Endothelial cell of umbilical vein (primary cell): ENCODE measurements around the gene ICAM5. TPM values are rescaled to one million over a fixed set of nuclear protein-coding genes. Genes with fewer than 3 reads are reported as not detected.

Experiments
- BruUV-seq: library from RNA; stranded (reverse); fragments of 400-500 nt; replicated peaks from 2 replicates; lab custom pipeline; 2021; lab: Mats Ljungman, UMichigan
- CTCF ChIA-PET: fragments of 300-600, 350-600 bp; sonication (Branson Sonifier 250); formaldehyde crosslinking; loops from one replicate; lab custom pipeline; 2021; ENCODE audit warnings: antibody characterized with exemption, inconsistent platforms; lab: Charles Lee
- POLR2A ChIA-PET: fragments of 300-600, 350-600 bp; sonication (Branson Sonifier 250); formaldehyde crosslinking; loops from one replicate; lab custom pipeline; 2021; ENCODE audit warnings: antibody characterized with exemption, inconsistent platforms; lab: Charles Lee
- DNase-seq: peaks from one replicate; pipeline ENCODE4 v3.0.0-alpha.2; 2011; ENCODE audit warnings: low read depth, low spot score
- FAIRE-seq: peaks from 2 replicates; lab custom pipeline; 2011; peaks lifted over from hg19 to GRCh38; lab: Jason Lieb, UNC
- H2AFZ ChIP-seq: 2 replicates; pipeline ENCODE4 v1.6.0; 2012; ENCODE audit warnings: low read depth, low read length, control low read depth, inconsistent platforms
- H3K27ac ChIP-seq: 2 replicates; pipeline ENCODE4 v1.5.1; 2011; ENCODE audit warnings: low read depth, mild to moderate bottlenecking, control low read depth, low read length, moderate library complexity; ENCODE audit not compliant: insufficient read depth
- H3K27me3 ChIP-seq, 2 experiments: 2 replicates each; pipeline versions ENCODE4 v1.6.0 to v1.6.1; 2011; ENCODE audit warnings: low read length in 2 of 2, mixed read lengths in 1 of 2; ENCODE audit not compliant: control insufficient read depth in 2 of 2, insufficient read depth in 2 of 2
- H3K36me3 ChIP-seq, 2 experiments: 2 replicates in 1 of 2; 3 replicates in 1 of 2; pipeline ENCODE4 v1.5.1; 2011; ENCODE audit warnings: low read length in 2 of 2, mild to moderate bottlenecking in 1 of 2, moderate library complexity in 1 of 2; ENCODE audit not compliant: control insufficient read depth in 2 of 2, insufficient read depth in 2 of 2; ENCODE audit errors: extremely low read depth in 1 of 2
- H3K4me1 ChIP-seq: 3 replicates; pipeline ENCODE4 v1.5.1; 2011; ENCODE audit warnings: mild to moderate bottlenecking, low read length; ENCODE audit not compliant: control insufficient read depth, insufficient read depth; ENCODE audit errors: extremely low read depth
- H3K4me2 ChIP-seq: 2 replicates; pipeline ENCODE4 v1.6.1; 2011; ENCODE audit warnings: low read length, control low read depth, mixed read lengths; ENCODE audit not compliant: insufficient read depth
- H3K4me3 ChIP-seq, 3 experiments: fragments of 200-600 bp in 1 of 3; sonication (generic), shearing (Covaris generic) in 1 of 3; replicated peaks in 1 of 3; 2 replicates each; pipeline ENCODE4 v1.5.1; 2011 to 2016; ENCODE audit warnings: control low read depth in 3 of 3, low read length in 3 of 3, mild to moderate bottlenecking in 2 of 3, inconsistent platforms in 1 of 3, low read depth in 1 of 3, moderate library complexity in 1 of 3; ENCODE audit not compliant: insufficient read depth in 1 of 3
- H3K79me2 ChIP-seq: 2 replicates; pipeline ENCODE4 v1.6.0; 2012; ENCODE audit warnings: low read length, inconsistent platforms; ENCODE audit not compliant: control insufficient read depth, insufficient read depth
- H3K9ac ChIP-seq: replicated peaks from 2 replicates; pipeline ENCODE3; 2011; ENCODE audit warnings: low read length, control low read depth; ENCODE audit not compliant: insufficient read depth; ENCODE audit errors: extremely low read depth
- H3K9me1 ChIP-seq: replicated peaks from 3 replicates; pipeline ENCODE4 v1.6.0; 2011; ENCODE audit warnings: mild to moderate bottlenecking, low read length; ENCODE audit not compliant: control insufficient read depth, insufficient read depth; ENCODE audit errors: extremely low read depth
- H3K9me3 ChIP-seq: replicated peaks from 2 replicates; pipeline ENCODE4 v1.5.1; 2012; ENCODE audit warnings: low read length, inconsistent platforms; ENCODE audit not compliant: control insufficient read depth, insufficient read depth
- H4K20me1 ChIP-seq: replicated peaks from 2 replicates; pipeline ENCODE3; 2011; ENCODE audit warnings: mild to moderate bottlenecking, low read length; ENCODE audit not compliant: control insufficient read depth, insufficient read depth; ENCODE audit errors: extremely low read depth
- FOS ChIP-seq: IDR thresholded peaks from 2 replicates; pipeline ENCODE4 v1.6.1; 2011; ENCODE audit warnings: mild to moderate bottlenecking, low read length, moderate library complexity, borderline replicate concordance; ENCODE audit not compliant: insufficient read depth
- MAX ChIP-seq: IDR thresholded peaks from 2 replicates; pipeline ENCODE4 v1.6.1; 2011; ENCODE audit not compliant: insufficient read depth, insufficient read length
- MYC ChIP-seq: IDR thresholded peaks from one replicate; pipeline ENCODE4 v1.6.1; 2011; ENCODE audit warnings: mild to moderate bottlenecking, low read depth, low read length
- POLR2A ChIP-seq: IDR thresholded peaks from 2 replicates; pipeline ENCODE4 v1.6.1; 2012; ENCODE audit warnings: low read depth, mild to moderate bottlenecking, control low read depth, low read length
- POLR2AphosphoS5 ChIP-seq: IDR thresholded peaks from 2 replicates; pipeline ENCODE4 v1.6.1; 2012; ENCODE audit warnings: low read depth, mild to moderate bottlenecking, control low read depth, low read length, moderate library complexity; ENCODE audit not compliant: insufficient read depth
- dilution Hi-C: fragments of 300-500 bp; cut with MboI; formaldehyde crosslinking; loops from one replicate; pipeline ENCODE4 v1.15.0; 2019; ENCODE audit warnings: low sequenced_read_pairs; ENCODE audit not compliant: extremely low pct_ligation_motif_present
- intact Hi-C: fragments of 100-400 bp; cut with micrococcal nuclease; formaldehyde crosslinking; loops from one replicate; pipeline ENCODE4 v1.10.0; 2022
- polyA plus RNA-seq, 4 experiments: library from polyadenylated mRNA; depleted of rRNA in 3 of 4; stranded (reverse) in 3 of 4; unstranded in 1 of 4; fragments of >200 nt; gene quantifications; 2 replicates each; pipeline versions ENCODE4 v1.2.1 to v1.2.3, GENCODE V29; 2011 to 2012; ENCODE audit warnings: missing spikeins in 1 of 4
- total RNA-seq: library from RNA; stranded (reverse); gene quantifications from 2 replicates; pipeline ENCODE4 v1.2.3, GENCODE V29; 2021

ICAM5 gene
- total and polyA plus RNA-seq, 2 donors (not counting 3 experiments of a cell fraction or from before 2014, with no cell fraction given) = 0.10 to 0.40 TPM

- H3K9me1 ChIP-seq = no peaks in the 10 kb centered on the region
- H3K4me2 ChIP-seq = peak within 1 kb of the TSS; percentile 28
- intact Hi-C loops = loop anchor here (2.0 to 5.0 kb wide), 2 partner anchors 17 to 43 kb away; partner anchors contain the start of genes ICAM1 and RAVER1
- H4K20me1 ChIP-seq = no peaks in the 10 kb centered on the region
- H3K36me3 ChIP-seq = peaks cover 6 to 17% of the 10 kb centered on the region in 2 experiments
- ChIA-PET CTCF (interaction anchor here (0.7 to 2.2 kb wide), 4 partner anchors 45 to 73 kb away, joined by 3 to 12 read pairs (median 4); partner anchors contain the start of gene ICAM1), POLR2A (no interaction called here)
- H3K79me2 ChIP-seq = no peaks in the 10 kb centered on the region
- no peaks in the 10 kb centered on the region for H3K4me1 ChIP-seq
- H3K27me3 ChIP-seq = no peaks in the 10 kb centered on the region
- H3K9ac ChIP-seq = peak within 1 kb of the TSS; percentile 32
- DNase-seq = peak; percentile 85
- H3K4me3 ChIP-seq = peak within 1 kb of the TSS; percentile 48 to 67 (median 51)
- peak; percentile 95 for FAIRE-seq
- no TSS peak for BruUV-seq
- no peaks in the 10 kb centered on the region for H3K9me3 ChIP-seq
- H2AFZ ChIP-seq = peak within 1 kb of the TSS; percentile 31
- TF ChIP-seq FOS (no peak), MYC (no peak), POLR2AphosphoS5 (peak; percentile 89), POLR2A (peak; percentile 96), MAX (peak; percentile 97)
- dilution Hi-C loops = no loop called here
- no peak within 1 kb of the TSS for H3K27ac ChIP-seq
Measured at GRCh38 chr19:10315335-10316214, 25.8 kb downstream of the ICAM5 start, which contains the start of gene FDX2. FDX2 (minus strand) TSS chr19:10316015; CDS start chr19:10315996, 19 bp downstream.
